ENCODE measurements around the gene GLRX2.
A peak's percentile ranks its signal among the peaks of the same experiment; 100 is the strongest.
"Not testable (repeated sequence)": the region's sequence is repeated elsewhere in the genome, so short reads cannot be mapped to it uniquely, and the experiment has no call there.

Gene GLRX2

GRCh38 chr1:193062698-193063463 is 42.3 kb downstream of the GLRX2 start:
- DNase-seq: peak; percentile 34

- DNase-seq: peak; percentile 61
Observed at GRCh38 chr1:193060938-193061337, 44.3 kb downstream of the GLRX2 start.

- DNase-seq: peak; percentile 61
Observed at GRCh38 chr1:193060406-193060805, 44.8 kb downstream of the GLRX2 start.

GRCh38 chr1:193060115-193060403 is 45.2 kb downstream of the GLRX2 start:
- no peak for DNase-seq

GRCh38 chr1:193059282-193060114 is 45.7 kb downstream of the GLRX2 start, which contains the start of the genes RO60 and UCHL5:
RO60 (plus strand) TSS chr1:193059612; CDS start chr1:193069055, 9,443 bp downstream.
UCHL5 (minus strand) TSS chr1:193059360; CDS start chr1:193059260, 100 bp downstream.
- peak; percentile 99 for DNase-seq

- peak; percentile 85 for DNase-seq
Observed at GRCh38 chr1:193058529-193059281, 46.5 kb downstream of the GLRX2 start.

- DNase-seq: no peak
Observed at GRCh38 chr1:193054169-193054675, 51.0 kb downstream of the GLRX2 start.

GRCh38 chr1:193048913-193049312 is 56.3 kb downstream of the GLRX2 start:
- DNase-seq: not testable (repeated sequence)
